Panc1 (cell line): ENCODE measurements around the gene SLC25A34. TPM values are rescaled to one million over a fixed set of nuclear protein-coding genes. Genes with fewer than 3 reads are reported as not detected.

Source experiments
- ATAC-seq: fragments of 200-7000 bp; cut with Tn5 transposase; 2 replicates; pipeline ENCODE4 v1.9.1; 2020; ENCODE audit warnings: mild to moderate bottlenecking, moderate library complexity
- BruUV-seq: library from RNA; stranded (reverse); fragments of 400-500 nt; replicated peaks from 2 replicates; lab custom pipeline; 2021; lab: Mats Ljungman, UMichigan
- CTCF ChIA-PET: fragments of 300-600 bp; sonication (Branson Sonifier 250); formaldehyde crosslinking; loops from one replicate; lab custom pipeline; 2022; ENCODE audit warnings: antibody characterized with exemption; lab: Charles Lee
- POLR2A ChIA-PET: fragments of 300-600 bp; sonication (Branson Sonifier 250); formaldehyde crosslinking; loops from one replicate; lab custom pipeline; 2022; ENCODE audit warnings: antibody characterized with exemption; lab: Charles Lee
- DNase-seq: peaks from one replicate; pipeline ENCODE4 v3.0.0-alpha.2; 2010; ENCODE audit warnings: low read depth, low spot score
- H3K27ac ChIP-seq: 2 replicates; pipeline ENCODE4 v1.5.1; 2011; ENCODE audit warnings: mild to moderate bottlenecking, low read length, inconsistent platforms
- H3K27me3 ChIP-seq: fragments of 200-500 bp; sonication (Bioruptor generic); 2 replicates; pipeline ENCODE4 v1.6.0; 2014; ENCODE audit warnings: low read length, inconsistent platforms; ENCODE audit not compliant: control insufficient read depth, insufficient read depth
- H3K36me3 ChIP-seq: fragments of 200-500 bp; sonication (Bioruptor generic); 2 replicates; pipeline ENCODE4 v1.5.1; 2014; ENCODE audit warnings: inconsistent platforms, mild to moderate bottlenecking, low read length, moderate library complexity; ENCODE audit not compliant: control insufficient read depth, insufficient read depth
- H3K4me1 ChIP-seq: 2 replicates; pipeline ENCODE4 v1.5.1; 2011; ENCODE audit warnings: inconsistent platforms, mild to moderate bottlenecking, low read length, moderate library complexity; ENCODE audit not compliant: control insufficient read depth, insufficient read depth
- H3K4me3 ChIP-seq, 2 experiments: 2 replicates each; pipeline ENCODE4 v1.5.1; 2011 to 2012; ENCODE audit warnings: low read depth in 2 of 2, low read length in 2 of 2, mild to moderate bottlenecking in 2 of 2, inconsistent platforms in 1 of 2, moderate library complexity in 1 of 2
- H3K9me3 ChIP-seq: fragments of 200-500 bp; sonication (Bioruptor generic); 2 replicates; pipeline ENCODE4 v1.5.1; 2014; ENCODE audit warnings: low read depth, mild to moderate bottlenecking, inconsistent platforms, low read length, moderate library complexity; ENCODE audit not compliant: control insufficient read depth, insufficient read depth
- CTCF ChIP-seq: fragments of 450-650 bp; IDR thresholded peaks from 2 replicates; pipeline ENCODE4 v1.5.1; 2017; ENCODE audit warnings: mild to moderate bottlenecking
- POLR2AphosphoS5 ChIP-seq: IDR thresholded peaks from 2 replicates; pipeline ENCODE4 v1.6.1; 2012; ENCODE audit warnings: mild to moderate bottlenecking, low read depth, low read length, moderate library complexity
- REST ChIP-seq, 2 experiments: IDR thresholded peaks; 2 replicates each; pipeline ENCODE4 v1.6.1; 2011 to 2012; ENCODE audit warnings: low read depth in 2 of 2, control low read depth in 1 of 2, low read length in 1 of 2, mild to moderate bottlenecking in 1 of 2, moderate library complexity in 1 of 2; ENCODE audit not compliant: insufficient read depth in 1 of 2
- SIN3A ChIP-seq: IDR thresholded peaks from 2 replicates; pipeline ENCODE4 v1.6.1; 2012; ENCODE audit warnings: low read depth, mild to moderate bottlenecking, low read length, moderate library complexity, borderline replicate concordance; ENCODE audit not compliant: insufficient read depth
- TCF7L2 ChIP-seq: IDR thresholded peaks from 2 replicates; pipeline ENCODE4 v1.6.1; 2011; ENCODE audit warnings: mild to moderate bottlenecking, low read depth, low read length, inconsistent platforms
- in situ Hi-C: cut with HindIII; loops from 2 replicates; pipeline ENCODE4 v1.10.0; 2016; ENCODE audit warnings: low sequenced_read_pairs, low pct_unique_long_range_greater_than_20kb
- intact Hi-C: fragments of 100-400 bp; cut with micrococcal nuclease; formaldehyde crosslinking; loops from one replicate; pipeline ENCODE4 v1.10.0; 2022; ENCODE audit not compliant: unreplicated experiment
- total RNA-seq: library from RNA; stranded (reverse); gene quantifications from one replicate; pipeline ENCODE4 v1.2.1, GENCODE V29; 2021; ENCODE audit not compliant: unreplicated experiment

SLC25A34 gene
- total RNA-seq, 1 experiment from 2014 or later = 0.64 TPM

- POLR2A ChIA-PET = no interaction called here
- no peaks in the 10 kb centered on the region for H3K36me3 ChIP-seq
- H3K27me3 ChIP-seq = no peaks in the 10 kb centered on the region
- CTCF ChIA-PET = no interaction called here
- ATAC-seq = no peak
- H3K9me3 ChIP-seq = no peaks in the 10 kb centered on the region
- BruUV-seq = no TSS peak
- TF ChIP-seq POLR2AphosphoS5 = no peak
- TF ChIP-seq SIN3A = no peak
- TF ChIP-seq CTCF = no peak
- no peak for TF ChIP-seq TCF7L2
- TF ChIP-seq REST (IDR thresholded peaks at IDR 0.05; ENCODE audit: insufficient read depth in 1 of 2, low read depth in 2 of 2, low read length in 1 of 2) = no peak
- H3K4me1 ChIP-seq = peaks cover 15% of the 10 kb centered on the region
- no peak for DNase-seq
- in situ Hi-C loops = no loop called here
- H3K4me3 ChIP-seq = no peak overlapping the region
- intact Hi-C loops = loop anchor here (10.0 kb wide), 1 partner anchor 133 kb away; the partner anchor contains the start of gene DDI2
- no peak overlapping the region for H3K27ac ChIP-seq
Observed at GRCh38 chr1:15748264-15748663, 12.2 kb downstream of the SLC25A34 start.

- intact Hi-C loops (loop anchor here (10.0 kb wide), 1 partner anchor 134 kb away; the partner anchor contains the start of gene DDI2), in situ Hi-C loops (no loop called here)
- TF ChIP-seq CTCF = no peak
- no peak for TF ChIP-seq POLR2AphosphoS5
- no peak for TF ChIP-seq TCF7L2
- TF ChIP-seq REST (IDR thresholded peaks at IDR 0.05; ENCODE audit: insufficient read depth in 1 of 2, low read depth in 2 of 2, low read length in 1 of 2) = no peak
- TF ChIP-seq SIN3A = no peak
- BruUV-seq = no TSS peak
- H3K27me3 ChIP-seq = no peaks in the 10 kb centered on the region
- no peaks in the 10 kb centered on the region for H3K36me3 ChIP-seq
- POLR2A ChIA-PET = no interaction called here
- H3K9me3 ChIP-seq = no peaks in the 10 kb centered on the region
- peaks cover 15% of the 10 kb centered on the region for H3K4me1 ChIP-seq
- DNase-seq (no peak), ATAC-seq (no peak)
- CTCF ChIA-PET = no interaction called here
- H3K4me3 ChIP-seq = no peak overlapping the region
- H3K27ac ChIP-seq = no peak overlapping the region; the same call in 1 of the 2 replicates
Observed at GRCh38 chr1:15748690-15749398, 12.8 kb downstream of the SLC25A34 start.
